Stimulated activated effector memory CD8-positive, alpha-beta T cell treated with anti-CD3 and anti-CD28 coated beads, Interleukin-12 subunit alpha, Interleukin-12 subunit beta, amount 100 ng/mL, for 72 hours (primary cell): Measurements from ENCODE around the gene ZNF628.
A peak's percentile ranks its signal among the peaks of the same experiment; 100 is the strongest.
"Not testable (repeated sequence)": the region's sequence is repeated elsewhere in the genome, so short reads cannot be mapped to it uniquely, and the experiment has no call there.

Experiments
- ATAC-seq: fragments of 150-1000 bp; cut with Tn5 transposase; 2 replicates; pipeline ENCODE4 v1.10.0; 2021
- DNase-seq, 2 donors: peaks; one replicate each; pipeline ENCODE4 v3.0.0; 2021 to 2022; ENCODE audit warnings: low spot score in 2 of 2
- H3K27ac Mint-ChIP-seq: one replicate; pipeline ENCODE4 v1.8.0; 2022; ENCODE audit warnings: mild to moderate bottlenecking, mixed read lengths
- H3K36me3 Mint-ChIP-seq: one replicate; pipeline ENCODE4 v1.8.0; 2022; ENCODE audit warnings: mild to moderate bottlenecking, mixed read lengths
- H3K4me1 Mint-ChIP-seq: one replicate; pipeline ENCODE4 v1.8.0; 2022; ENCODE audit warnings: mixed read lengths
- H3K4me3 Mint-ChIP-seq: one replicate; pipeline ENCODE4 v1.8.0; 2022; ENCODE audit warnings: mild to moderate bottlenecking, mixed read lengths
- H3K9me3 Mint-ChIP-seq: one replicate; pipeline ENCODE4 v1.8.0; 2022; ENCODE audit warnings: mixed read lengths

Gene ZNF628

DNA sequence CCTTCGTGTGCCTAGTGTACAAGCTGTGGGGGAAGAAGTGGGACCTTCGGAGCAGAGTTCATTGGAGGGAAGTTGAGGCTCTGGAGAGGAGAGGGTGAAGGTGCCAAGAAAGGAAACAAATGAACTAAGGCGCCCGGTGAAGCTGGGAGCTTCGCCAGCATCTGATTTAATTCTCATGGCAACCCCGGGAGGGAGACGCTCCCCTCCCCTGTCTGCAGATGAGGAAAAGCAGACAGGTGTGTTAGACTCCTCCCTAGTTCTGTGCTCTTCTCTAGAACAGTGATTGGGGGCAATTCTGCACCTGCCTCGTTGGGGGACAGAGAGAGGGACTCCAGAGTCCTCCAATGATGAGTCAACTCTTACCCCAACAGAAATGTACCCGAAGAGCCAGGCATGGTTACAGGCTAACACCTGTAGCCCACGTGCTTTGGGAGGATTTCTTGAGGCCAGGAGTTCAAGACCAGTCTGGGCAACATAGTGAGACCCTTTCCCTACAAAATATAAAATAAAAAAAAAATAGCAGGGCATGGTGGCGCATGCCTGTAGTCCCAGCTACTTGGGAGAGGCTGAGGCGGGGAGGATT, 16.0 kb downstream of the ZNF628 start:
- H3K4me1 Mint-ChIP-seq, result peaks cover 6% of the 10 kb centered on the region

GRCh38 chr19:55493052-55493644, 16.7 kb downstream of the ZNF628 start:
- ATAC-seq (no peak), DNase-seq (no peak)
- H3K4me3 Mint-ChIP-seq, result no peak overlapping the region
- H3K36me3 Mint-ChIP-seq, result no peaks in the 10 kb centered on the region
- H3K27ac Mint-ChIP-seq, result no peak overlapping the region
- H3K4me1 Mint-ChIP-seq, result no peaks in the 10 kb centered on the region
- H3K9me3 Mint-ChIP-seq, result no peaks in the 10 kb centered on the region

More for the DNA sequence above, 16.0 kb downstream of the ZNF628 start:
- Mint-ChIP-seq H3K9me3 (no peaks in the 10 kb centered on the region), H3K36me3 (peaks cover 4% of the 10 kb centered on the region), H3K4me3 (no peak overlapping the region), H3K27ac (no peak overlapping the region)
- ATAC-seq (no peak), DNase-seq (no peak)

- Mint-ChIP-seq H3K9me3 (no peaks in the 10 kb centered on the region), H3K4me3 (peak overlapping the region; percentile 31), H3K27ac (peak overlapping the region; percentile 32), H3K4me1 (no peaks in the 10 kb centered on the region), H3K36me3 (no peaks in the 10 kb centered on the region)
- DNase-seq (no peak), ATAC-seq (no peak)
Measured at GRCh38 chr19:55493645-55494171, 17.3 kb downstream of the ZNF628 start.

GRCh38 chr19:55494172-55494761, 17.9 kb downstream of the ZNF628 start:
- H3K4me1 Mint-ChIP-seq, result no peaks in the 10 kb centered on the region
- ATAC-seq, result peak; percentile 42
- no peaks in the 10 kb centered on the region for H3K36me3 Mint-ChIP-seq
- no peaks in the 10 kb centered on the region for H3K9me3 Mint-ChIP-seq
- DNase-seq, result no peak
- peak overlapping the region; percentile 31 for H3K4me3 Mint-ChIP-seq
- H3K27ac Mint-ChIP-seq, result peak overlapping the region; percentile 32

- no peak for DNase-seq
- no peak overlapping the region for H3K4me3 Mint-ChIP-seq
- ATAC-seq, result no peak
- H3K9me3 Mint-ChIP-seq, result no peaks in the 10 kb centered on the region
- no peaks in the 10 kb centered on the region for H3K36me3 Mint-ChIP-seq
- H3K4me1 Mint-ChIP-seq, result no peaks in the 10 kb centered on the region
- no peak overlapping the region for H3K27ac Mint-ChIP-seq
Measured at GRCh38 chr19:55495646-55496349, 19.4 kb downstream of the ZNF628 start.

- H3K4me1 Mint-ChIP-seq, DNase-seq, ATAC-seq, H3K4me3 Mint-ChIP-seq, H3K27ac Mint-ChIP-seq, H3K9me3 Mint-ChIP-seq, H3K36me3 Mint-ChIP-seq: not testable (repeated sequence)
Measured at GRCh38 chr19:55496820-55497219, 20.4 kb downstream of the ZNF628 start.

GRCh38 chr19:55497763-55498162, 21.3 kb downstream of the ZNF628 start:
- H3K27ac Mint-ChIP-seq, result no peak overlapping the region
- peaks cover 14% of the 10 kb centered on the region for H3K4me1 Mint-ChIP-seq
- no peaks in the 10 kb centered on the region for H3K9me3 Mint-ChIP-seq
- DNase-seq (no peak), ATAC-seq (no peak)
- H3K36me3 Mint-ChIP-seq, result no peaks in the 10 kb centered on the region
- H3K4me3 Mint-ChIP-seq, result no peak overlapping the region

- DNase-seq (no peak), ATAC-seq (no peak)
- Mint-ChIP-seq H3K9me3 (no peaks in the 10 kb centered on the region), H3K4me3 (no peak overlapping the region), H3K4me1 (peaks cover 18% of the 10 kb centered on the region), H3K27ac (no peak overlapping the region), H3K36me3 (peaks cover 2% of the 10 kb centered on the region)
Measured at GRCh38 chr19:55498246-55498840, 21.9 kb downstream of the ZNF628 start.

DNA sequence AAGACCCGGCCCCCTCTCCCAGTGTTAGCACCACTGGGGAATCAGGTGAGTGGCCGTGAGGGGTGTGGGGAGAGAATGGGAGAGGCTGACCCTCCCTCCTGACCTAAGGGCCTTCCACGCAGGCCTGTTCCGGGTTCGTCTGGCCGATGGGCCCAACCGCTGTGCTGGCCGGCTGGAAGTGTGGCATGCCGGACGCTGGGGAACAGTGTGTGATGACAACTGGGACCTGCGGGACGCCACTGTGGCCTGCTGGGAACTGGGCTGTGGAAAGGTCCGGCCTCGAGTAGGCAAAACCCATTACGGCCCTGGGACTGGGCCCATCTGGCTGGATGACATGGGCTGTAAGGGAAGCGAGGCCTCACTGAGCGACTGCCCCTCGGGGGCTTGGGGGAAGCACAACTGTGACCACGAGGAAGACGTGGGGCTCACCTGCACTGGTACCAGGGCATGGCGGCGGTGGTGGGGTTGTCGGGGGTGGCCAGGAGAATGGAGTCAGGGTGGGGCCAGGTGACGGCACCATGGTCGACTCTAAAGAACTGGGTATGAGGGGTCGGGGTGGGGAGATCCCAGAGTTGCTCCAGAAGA, 24.0 kb downstream of the ZNF628 start:
- no peak for ATAC-seq
- DNase-seq, result no peak
- H3K4me3 Mint-ChIP-seq, result no peak overlapping the region
- no peak overlapping the region for H3K27ac Mint-ChIP-seq
- H3K36me3 Mint-ChIP-seq, result peaks cover 14% of the 10 kb centered on the region
- no peaks in the 10 kb centered on the region for H3K9me3 Mint-ChIP-seq
- H3K4me1 Mint-ChIP-seq, result peaks cover 28% of the 10 kb centered on the region

DNA sequence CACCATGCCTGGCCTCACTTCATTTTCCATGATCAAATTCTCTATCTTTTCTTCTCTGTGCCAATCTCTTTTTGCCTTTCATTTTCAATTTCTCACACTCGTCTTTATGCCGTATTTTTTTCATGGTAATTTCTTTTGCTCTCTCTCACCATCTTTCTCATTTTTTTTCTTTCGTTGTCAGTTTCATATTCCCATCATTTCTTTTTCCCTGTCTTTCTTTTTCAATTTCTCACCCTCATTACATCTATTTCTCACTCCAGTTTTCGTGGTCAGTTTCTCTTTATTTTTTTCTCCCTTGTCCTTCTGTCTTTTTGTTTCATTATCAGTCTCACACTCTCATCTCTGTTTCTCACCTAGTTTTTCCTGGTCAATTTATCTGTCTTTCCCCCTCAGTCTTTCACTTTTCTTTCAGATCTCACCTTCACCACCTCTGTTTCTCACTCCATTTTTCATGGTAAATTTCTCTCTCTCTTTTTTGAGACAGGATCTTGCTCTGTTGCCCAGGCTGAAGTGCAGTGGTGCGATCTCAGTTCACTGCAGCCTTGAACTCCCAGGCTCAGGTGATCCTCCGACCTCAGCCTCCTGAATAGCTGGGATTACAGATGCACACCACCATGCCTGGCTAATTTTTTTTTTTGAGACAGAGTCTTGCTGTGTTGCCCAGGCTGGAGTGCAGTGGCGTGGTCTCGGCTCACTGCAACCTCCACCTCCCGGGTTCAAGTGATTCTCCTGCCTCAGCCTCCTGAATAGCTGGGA, 26.0 kb downstream of the ZNF628 start:
- Mint-ChIP-seq H3K36me3 (peaks cover 14% of the 10 kb centered on the region), H3K27ac (no peak overlapping the region), H3K4me3 (peak overlapping the region; percentile 75), H3K9me3 (no peaks in the 10 kb centered on the region), H3K4me1 (peaks cover 28% of the 10 kb centered on the region)
- ATAC-seq, result no peak
- no peak for DNase-seq

GRCh38 chr19:55503157-55503501, 26.7 kb downstream of the ZNF628 start:
- H3K27ac Mint-ChIP-seq, result peak overlapping the region; percentile 90
- no peaks in the 10 kb centered on the region for H3K9me3 Mint-ChIP-seq
- H3K4me3 Mint-ChIP-seq, result peak overlapping the region; percentile 75
- peaks cover 28% of the 10 kb centered on the region for H3K4me1 Mint-ChIP-seq
- DNase-seq (no peak), ATAC-seq (no peak)
- H3K36me3 Mint-ChIP-seq, result peaks cover 14% of the 10 kb centered on the region

- ATAC-seq (peak; percentile 96), DNase-seq (peak; percentile 98 to 99)
- Mint-ChIP-seq H3K4me3 (peak overlapping the region; percentile 75), H3K9me3 (no peaks in the 10 kb centered on the region), H3K36me3 (peaks cover 14% of the 10 kb centered on the region), H3K4me1 (peaks cover 28% of the 10 kb centered on the region), H3K27ac (peak overlapping the region; percentile 90)
Measured at GRCh38 chr19:55503502-55504251, 27.3 kb downstream of the ZNF628 start.

DNA sequence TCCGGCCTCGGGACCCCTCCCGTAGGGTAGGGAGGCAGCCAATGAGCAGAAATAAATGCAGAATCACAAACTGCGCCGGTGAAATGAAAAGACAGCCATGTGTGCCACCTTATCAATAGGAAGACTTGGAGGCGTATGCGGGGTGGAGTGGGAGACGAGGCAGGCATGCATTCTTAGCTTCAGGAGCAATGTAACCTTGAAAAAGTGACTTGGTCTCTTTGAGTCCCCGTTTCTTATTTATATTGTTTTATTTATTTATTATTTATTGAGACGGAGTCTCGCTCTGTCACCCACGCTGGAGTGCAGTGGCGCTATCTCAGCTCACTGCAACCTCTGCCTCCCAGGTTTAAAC, 27.8 kb downstream of the ZNF628 start:
- peaks cover 14% of the 10 kb centered on the region for H3K36me3 Mint-ChIP-seq
- no peak for ATAC-seq
- H3K27ac Mint-ChIP-seq, result peak overlapping the region; percentile 90
- H3K9me3 Mint-ChIP-seq, result no peaks in the 10 kb centered on the region
- peaks cover 28% of the 10 kb centered on the region for H3K4me1 Mint-ChIP-seq
- peak overlapping the region; percentile 75 for H3K4me3 Mint-ChIP-seq
- no peak for DNase-seq

DNA sequence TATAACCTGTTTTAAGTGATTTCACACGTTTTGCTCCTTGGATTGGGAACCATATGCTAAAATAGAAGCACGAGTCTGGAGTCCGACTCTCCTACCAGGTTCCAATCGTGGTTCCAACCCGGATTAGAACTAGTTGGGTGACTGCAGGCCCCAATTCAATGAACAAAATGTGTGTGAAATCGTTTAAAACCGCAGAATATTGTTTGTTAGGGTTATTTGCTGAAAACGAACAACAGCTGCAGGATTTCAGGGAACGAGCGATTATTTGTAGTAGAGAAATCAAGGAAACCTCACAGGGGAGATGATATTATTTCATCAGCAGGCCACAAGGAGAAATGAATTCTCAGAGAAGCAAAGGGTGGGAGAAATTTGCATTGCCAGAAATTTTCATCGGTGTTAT, 28.6 kb downstream of the ZNF628 start:
- peaks cover 28% of the 10 kb centered on the region for H3K4me1 Mint-ChIP-seq
- no peaks in the 10 kb centered on the region for H3K9me3 Mint-ChIP-seq
- H3K36me3 Mint-ChIP-seq, result peaks cover 14% of the 10 kb centered on the region
- no peak overlapping the region for H3K4me3 Mint-ChIP-seq
- no peak overlapping the region for H3K27ac Mint-ChIP-seq
- DNase-seq (no peak), ATAC-seq (no peak)
